HG03565 (cell line): ENCODE results near the gene TTC34.

ENCODE experiments used
- ATAC-seq: cut with Tn5 transposase; IDR thresholded peaks from one replicate; pipeline ENCODE4 v1.9.1; 2021; ENCODE audit warnings: mild to moderate bottlenecking, moderate library complexity; ENCODE audit not compliant: unreplicated experiment

The TTC34 gene

DNA sequence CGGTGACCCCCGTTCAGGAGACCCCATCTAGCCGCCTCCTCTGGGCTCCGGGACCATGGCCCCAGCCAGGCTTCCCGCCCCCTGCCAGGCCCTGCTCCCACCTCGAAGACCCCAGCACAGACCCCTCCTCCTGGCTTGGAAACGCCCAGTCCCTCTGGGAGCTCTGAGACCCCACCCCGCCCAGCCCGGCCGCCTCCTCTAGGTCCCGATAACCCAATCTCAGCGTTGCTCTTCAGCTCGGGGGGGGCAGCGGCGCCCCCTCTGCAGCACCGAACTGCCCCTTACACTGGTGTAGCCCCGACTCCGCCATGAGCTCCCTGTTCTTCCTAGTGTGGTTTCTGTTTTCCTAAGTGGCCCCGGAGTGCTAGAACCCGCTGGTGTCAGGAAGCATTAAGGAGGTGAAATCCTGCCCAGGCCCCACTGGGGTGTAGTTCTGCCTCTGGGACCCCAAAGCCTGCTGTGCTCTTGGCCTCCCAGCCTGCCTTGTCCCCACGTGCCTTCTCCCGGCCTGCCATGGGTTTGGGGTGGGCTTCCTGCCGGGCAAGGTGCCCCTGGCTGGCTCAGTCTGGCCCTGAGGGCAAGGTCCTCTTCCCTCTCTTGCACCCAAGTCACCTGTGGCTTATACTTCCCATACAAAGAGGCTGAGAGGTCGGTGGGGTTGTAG lies 157.9 kb downstream of the TTC34 start:
- ATAC-seq = no peak

DNA sequence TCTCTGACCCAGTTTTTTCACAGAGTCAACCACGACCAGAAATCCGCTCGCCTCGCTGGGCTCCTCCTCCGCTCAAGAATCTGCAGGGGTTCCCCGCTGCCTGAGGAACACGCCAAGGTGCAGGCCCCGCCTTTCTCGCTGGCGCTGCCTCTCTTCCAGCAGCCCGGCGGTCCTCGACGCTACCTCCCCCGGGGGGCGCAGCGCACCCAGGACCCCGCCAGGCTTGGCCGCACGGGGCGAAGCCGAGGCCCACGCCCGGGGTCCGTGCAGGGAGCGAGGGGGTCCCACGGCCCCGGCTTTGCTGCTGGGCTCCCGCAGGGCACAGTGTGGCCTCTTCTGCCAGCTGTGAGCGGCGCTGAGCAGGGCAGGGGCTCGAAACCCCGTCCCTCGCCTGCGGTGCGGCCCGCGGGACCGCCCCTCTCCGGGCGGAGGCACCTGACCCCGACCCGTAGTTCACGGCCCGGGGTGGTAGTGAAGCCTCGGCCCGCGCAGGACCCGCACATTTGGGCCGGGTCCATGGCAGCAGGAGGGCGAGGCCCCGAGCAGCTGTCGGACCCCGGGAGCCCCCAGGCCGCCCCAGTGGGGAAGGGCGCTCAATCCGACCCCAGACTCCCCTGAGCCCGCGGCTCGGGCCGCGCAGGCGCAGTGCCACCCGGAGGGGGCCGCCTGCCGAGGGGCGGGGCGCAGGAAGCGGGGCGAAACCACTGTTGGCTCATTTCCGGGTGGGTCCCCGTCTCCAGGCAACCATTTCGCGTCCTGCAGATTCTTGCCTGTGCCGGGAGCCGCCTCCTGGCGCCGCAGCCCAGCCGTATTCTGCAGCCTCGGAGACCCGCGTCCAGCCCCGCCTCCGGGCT lies 158.7 kb downstream of the TTC34 start:
- ATAC-seq = peak; percentile 68

DNA sequence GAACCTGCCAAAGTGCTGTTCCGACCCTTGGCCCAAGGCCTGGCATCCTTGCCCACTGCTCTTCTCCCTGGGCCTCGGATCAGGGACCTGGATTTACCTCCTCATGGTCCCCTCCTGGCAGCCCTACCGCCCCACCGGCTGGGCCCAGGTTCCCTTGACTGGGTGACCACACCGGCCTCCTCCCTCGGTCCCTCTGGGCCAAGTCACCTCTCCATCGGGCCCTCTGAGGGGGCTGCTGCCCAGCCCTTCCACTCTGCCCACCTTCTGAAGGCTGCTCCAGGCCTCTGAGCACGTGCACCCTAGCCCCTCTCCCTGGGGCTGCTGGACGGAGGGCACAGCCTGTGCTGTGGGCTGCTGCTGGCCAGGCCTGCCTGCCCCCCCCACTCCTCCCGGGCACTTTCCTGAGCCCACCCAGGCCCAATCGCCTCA lies 159.3 kb downstream of the TTC34 start:
- ATAC-seq = no peak

DNA sequence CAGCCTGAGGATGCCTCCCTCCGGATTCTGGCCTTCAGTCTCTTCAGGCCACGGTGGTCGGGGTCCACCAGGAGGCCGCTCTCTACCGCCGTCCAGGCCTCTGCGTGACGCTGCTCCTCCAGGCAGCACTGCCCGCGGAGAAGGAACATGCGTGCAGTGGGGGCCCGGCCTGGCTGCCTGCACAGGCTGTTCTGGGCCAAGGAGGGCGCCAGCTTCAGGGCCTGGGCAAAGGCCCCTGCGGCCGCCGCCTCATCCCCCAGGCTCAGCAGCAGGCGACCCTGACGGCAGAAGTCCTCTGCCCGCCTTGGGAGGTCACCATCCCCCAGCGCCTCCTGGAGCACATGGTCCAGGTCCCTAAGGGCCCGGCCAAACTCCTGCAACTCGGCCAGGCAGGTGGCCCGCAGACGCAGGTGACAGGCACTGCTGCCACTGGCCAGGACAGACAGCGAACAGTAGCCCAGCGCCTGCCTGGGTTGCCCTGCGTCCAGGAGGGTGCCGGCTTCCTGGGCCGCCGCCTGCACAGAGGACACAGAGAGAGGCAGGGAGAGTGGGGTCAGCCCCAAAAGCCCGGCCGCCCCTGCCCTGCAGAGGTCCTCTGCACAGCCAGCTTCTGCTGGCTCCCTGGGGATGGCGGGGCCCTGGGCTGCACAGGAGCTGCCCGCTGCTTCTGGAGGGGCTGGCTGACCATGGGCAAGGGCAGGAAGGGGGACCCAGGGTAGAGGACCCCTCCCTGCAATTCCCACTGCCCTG lies 159.9 kb downstream of the TTC34 start:
- ATAC-seq = no peak

DNA sequence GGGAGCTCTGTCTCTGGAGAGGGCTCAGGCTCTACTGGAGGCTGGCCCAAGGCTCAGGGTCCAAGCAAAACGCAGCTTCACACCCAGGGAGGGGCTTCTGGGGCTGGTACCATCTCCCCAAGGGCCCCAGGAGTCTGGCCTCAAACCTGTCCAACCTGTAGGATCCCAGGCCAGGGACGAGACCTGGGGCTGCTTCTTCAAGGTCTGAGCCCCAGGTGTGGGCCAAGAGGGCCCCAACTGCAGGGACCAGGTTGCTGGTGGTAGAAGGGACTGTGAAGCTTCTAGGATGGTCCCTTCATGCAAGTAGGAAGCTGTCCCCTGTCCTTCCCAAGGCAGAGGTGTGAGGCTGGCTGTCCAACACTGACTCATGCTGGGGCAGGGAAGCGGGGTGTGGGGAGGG lies 160.9 kb downstream of the TTC34 start:
- no peak for ATAC-seq

DNA sequence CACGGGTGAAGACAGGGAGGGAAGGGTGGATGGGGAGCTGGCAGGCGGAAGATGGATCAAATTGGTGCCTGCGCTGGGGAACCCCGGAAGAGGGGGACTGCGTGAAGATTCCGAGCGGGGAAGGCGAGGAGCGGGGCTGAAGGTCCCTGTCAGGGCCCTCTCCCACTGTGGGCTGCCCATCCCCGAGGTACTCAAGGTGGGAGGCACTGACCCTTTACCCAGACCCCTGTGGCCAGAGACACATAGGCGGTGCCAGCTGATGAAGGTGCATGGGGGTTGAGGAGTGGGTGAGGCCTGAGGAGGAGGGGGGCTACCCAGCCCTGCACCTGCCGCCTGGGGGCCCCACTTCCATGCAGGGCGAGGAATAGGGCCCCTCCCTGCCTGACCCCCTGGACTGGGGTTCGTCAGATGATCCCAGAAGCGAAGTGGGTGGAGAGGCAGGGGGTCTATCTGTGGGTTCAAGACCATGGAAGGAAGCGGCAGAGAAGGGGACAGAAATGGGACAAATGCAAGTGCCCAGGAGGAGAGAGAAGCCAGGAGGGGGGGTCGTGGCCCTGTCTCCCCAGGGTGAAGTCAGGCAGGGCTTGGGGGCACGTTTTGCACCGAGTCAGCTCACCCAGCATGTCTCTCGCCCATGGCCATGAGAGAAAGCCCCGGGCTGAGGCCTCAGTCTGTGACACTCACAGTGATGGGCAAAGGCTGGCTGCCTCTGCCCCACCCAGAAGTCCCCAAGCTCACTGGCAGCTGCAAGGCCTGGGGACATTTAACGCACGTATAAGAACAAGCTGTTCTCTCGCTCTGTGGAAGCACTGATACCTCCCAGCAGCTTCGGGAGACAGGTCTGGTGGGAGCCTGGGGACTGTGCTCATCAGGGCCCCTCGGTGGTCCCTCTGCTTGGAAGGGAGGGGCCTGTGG lies 161.6 kb downstream of the TTC34 start:
- ATAC-seq = no peak

DNA sequence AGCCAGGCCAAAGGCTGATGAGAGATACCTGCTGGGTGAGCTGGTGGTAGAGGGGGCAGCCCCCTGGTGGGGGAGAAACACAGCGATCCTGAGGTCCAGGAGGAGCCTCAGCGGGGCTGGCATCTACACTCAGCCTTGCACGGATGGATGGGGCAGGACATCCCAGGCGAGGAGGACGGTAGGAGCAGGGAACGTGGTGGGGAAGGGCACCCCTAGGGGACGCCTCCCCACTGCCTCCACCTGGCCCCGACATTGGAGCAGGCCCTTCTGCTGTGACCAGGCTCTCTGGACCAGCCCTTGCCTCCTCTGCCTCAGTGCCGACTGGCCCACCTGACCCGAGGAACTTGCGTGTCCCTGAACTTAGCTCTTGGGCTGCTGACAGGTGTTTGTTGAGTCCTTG lies 162.3 kb downstream of the TTC34 start:
- no peak for ATAC-seq

DNA sequence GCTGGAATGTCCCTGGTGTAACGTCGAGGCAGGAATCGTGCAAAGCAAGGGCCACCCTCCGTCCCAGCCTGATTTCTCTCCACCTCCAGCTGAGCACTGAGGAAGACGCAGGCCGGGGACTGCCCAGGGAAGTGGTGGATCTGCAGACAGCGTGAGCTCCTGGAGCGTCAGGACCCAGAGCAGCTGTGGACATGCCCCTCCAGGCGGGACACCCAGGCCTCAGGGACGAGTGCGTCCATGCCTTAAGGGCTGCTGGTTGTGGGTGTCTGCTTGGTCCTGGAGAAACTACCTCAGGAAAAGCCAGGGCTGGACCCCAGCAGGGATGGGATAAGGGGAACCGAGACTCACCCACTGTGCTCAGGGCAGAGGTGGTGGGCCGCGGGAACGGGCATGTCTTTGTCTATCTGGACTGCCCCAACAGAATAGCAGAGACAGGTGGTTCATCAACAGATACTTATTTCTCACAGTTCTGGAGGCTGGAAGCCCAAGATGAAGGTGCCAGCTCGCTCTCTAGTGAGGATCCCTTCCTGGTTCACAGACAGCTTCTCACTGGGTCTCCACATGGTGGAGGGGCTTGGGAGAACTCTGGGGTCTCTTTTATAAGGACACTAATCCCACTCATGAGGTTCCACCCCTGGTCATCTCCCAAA lies 162.9 kb downstream of the TTC34 start:
- ATAC-seq = no peak

DNA sequence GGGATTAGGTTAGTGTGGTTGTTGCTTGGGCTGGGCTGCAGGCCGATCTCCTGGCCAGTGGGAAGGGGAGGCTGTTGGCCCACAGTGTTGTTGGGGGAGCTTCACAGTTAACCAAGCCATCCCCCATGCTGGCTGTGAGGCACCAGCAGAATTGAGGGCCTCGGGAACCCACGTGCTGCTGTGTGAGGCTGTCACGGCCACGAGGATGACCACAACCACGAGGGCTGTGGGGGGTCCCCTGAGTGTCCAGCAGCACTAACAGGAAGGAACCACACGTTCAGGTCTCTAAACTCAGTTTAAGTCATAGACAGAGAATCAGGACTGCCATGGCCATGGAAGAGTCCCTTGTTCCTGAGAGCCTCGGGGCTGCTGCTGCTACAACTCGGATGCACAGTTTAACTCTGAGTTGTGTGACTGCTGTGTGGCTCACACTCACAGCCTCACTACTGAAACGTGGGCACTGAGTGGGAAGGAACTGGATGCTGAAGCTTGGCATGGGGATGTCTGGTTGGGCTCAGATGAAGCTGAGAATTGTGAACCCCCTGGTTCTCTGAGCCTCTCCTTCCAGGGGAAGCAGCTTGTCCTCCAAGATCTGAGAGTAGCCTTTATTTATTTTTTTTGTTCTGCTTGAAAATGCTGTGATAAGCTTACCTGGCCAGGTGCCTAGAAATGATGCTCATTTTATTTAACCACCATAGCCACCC lies 163.9 kb downstream of the TTC34 start:
- ATAC-seq = no peak

DNA sequence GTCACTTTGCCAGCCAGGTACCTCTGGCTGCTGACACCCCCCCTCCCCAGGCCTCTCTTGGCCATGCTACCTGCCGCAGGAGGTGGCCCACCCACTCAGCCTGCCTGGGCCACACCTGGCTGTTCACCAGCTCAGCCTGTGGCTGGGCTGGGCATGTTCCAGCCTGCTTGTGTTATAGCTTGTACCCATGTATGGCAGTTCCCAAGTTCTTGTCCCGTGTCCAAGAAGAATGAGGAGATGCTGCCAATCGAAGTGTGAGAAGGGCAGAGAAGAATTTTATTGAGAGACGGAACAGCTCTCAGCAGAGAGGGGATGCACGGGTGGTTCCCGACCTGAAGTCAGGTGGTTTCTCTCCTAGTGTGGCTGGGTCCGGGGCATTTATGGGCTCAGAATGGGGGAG lies 164.8 kb downstream of the TTC34 start:
- ATAC-seq = no peak

DNA sequence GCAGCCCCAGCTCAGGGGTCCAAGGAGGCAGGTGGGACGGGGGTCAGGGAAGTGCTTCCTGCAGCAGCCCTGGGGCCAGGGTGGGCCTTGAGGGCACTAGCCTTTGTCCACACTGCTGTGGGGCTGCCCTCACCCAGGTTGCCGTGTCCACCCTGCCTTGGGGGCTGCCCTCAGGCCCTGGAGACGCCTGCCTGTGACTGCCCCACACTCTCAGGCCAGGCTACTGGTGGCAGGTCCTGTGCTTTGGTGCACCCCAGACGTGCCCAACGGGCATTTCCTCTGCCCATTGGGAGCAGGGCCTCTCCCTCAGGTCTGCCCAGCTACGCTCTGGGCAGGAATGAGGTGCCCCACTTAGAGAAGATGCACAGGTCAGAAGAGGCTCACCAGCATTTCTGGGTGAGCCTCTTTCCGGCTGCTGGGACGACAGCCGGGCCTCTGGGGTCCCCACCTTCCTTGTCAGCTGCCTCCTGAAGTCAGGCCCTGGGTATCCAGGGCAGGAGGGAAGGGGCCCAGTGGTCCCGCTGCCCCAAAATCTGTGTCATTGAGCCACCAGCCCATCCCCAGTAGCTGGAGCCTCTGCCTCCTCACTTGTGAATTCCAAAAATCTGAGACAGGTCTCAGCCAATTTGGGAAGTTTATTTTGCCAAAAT lies 166.0 kb downstream of the TTC34 start:
- ATAC-seq = no peak

DNA sequence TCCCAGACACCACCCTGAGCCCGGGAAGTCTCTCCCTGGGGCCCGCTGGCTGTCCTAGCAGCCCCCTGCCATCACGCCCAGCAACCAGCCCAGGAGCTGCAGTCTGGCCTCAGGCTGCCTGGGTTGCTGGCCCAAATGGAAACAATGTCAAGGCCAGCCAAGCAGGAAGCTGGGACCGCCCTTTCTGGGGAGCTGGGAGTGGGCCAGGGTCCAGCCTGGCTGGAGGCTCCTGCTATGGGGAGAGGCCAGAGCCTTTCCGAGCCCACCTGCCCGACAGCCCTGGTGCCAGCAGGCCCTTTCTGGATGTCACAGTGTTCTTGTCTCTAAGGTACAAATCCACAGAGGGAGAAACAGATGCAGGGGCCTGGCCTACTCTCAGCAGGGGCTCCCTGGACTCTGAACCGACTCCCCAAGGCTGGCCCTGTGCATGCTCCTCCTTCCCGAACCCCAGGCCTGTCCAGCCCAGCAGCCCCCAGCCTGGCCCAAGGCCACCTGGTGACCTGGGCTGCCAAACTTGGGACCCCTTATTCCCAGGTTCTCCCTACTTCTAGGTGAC lies 167.5 kb downstream of the TTC34 start:
- ATAC-seq = no peak

DNA sequence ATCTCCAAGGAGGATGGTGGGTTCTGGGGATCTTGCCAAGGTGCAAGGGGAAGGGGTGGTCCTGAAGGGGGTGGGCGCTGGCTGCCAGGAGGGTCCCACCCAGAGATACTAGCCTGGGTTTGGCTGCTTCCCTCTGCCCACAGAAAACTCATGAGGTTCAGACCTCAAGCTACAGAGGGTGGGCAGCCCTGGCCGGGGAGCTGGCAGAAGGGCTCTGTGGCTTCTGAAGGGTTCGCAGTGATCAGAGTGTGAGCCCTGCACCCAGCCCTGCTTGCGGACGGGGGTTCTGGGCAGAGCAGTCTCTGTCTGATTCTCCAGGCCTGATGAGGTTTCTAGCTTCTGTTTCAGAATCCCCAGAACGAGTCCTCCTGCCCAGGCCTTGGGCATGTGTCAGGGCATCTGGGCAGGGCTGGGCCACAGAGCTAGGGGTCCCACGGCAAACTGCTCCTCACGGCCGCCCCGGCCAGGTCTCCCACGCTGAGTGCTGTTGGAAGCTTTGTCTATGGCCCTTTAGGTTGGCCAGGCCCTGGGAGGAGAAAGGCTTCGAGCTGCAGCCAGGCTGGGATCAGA lies 168.0 kb downstream of the TTC34 start:
- no peak for ATAC-seq

DNA sequence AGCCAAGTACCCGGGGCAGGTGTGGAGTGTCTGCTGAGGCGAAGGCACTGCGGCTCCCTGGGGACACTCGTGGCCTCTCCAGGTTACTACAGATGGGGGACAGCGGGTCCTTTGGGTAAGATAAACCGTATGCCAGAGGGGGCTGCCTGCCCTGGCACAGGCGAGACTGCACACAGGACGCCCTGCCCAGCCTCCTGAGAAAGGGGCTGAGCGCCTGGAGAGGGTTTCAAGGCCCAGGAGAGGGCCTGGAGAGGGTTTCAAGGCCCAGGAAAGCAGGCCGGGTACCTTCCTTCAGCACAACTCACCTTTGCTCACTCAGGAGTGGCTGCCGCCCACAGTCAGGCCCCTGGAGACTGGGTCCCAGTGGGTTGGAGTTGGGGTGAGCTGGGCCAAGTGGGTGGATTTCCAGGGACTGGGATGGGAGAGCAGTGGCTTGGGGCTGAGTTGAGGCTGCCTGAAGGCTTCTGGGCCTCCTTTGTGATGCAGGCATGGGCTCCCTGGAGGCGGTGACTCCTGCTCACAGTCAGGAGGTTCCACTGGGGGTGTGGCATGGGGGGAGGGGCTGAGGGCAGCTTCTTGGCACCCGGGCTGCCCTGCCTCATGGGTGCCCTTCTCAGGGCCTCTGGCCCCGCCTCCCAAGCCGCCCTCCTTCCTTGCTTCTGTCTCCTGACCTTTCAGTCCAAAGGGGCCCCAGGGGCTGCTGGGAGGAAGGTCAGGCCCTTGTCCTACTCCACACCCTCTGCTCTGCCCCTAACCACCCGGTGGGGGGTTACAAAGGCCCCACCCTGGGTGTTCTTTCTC lies 168.7 kb downstream of the TTC34 start, which contains the start of gene MMEL1:
Gene MMEL1 (minus strand): TSS at position 456 of the 801 bp plus-strand sequence. CDS start 3,532 bp downstream, outside the sequence.
- no peak for ATAC-seq

DNA sequence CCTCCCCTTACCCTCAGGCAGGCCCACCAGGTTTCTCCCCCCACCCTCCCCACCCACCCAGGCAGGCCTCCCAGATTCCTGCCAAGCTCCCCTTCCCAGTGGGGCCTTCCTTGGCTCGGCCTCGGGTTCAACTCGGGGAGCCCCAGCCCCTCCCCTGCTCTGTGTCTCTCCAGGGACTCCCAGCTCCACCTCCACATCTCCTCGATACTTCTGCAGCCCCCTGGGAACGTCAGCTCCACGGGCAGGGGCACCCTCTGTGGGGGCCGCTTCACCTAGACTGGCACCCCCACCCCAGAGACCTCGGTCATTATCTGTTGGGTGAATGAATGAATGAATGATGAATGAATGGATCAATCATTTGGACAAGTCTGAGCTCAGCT lies 169.5 kb downstream of the TTC34 start:
- no peak for ATAC-seq

DNA sequence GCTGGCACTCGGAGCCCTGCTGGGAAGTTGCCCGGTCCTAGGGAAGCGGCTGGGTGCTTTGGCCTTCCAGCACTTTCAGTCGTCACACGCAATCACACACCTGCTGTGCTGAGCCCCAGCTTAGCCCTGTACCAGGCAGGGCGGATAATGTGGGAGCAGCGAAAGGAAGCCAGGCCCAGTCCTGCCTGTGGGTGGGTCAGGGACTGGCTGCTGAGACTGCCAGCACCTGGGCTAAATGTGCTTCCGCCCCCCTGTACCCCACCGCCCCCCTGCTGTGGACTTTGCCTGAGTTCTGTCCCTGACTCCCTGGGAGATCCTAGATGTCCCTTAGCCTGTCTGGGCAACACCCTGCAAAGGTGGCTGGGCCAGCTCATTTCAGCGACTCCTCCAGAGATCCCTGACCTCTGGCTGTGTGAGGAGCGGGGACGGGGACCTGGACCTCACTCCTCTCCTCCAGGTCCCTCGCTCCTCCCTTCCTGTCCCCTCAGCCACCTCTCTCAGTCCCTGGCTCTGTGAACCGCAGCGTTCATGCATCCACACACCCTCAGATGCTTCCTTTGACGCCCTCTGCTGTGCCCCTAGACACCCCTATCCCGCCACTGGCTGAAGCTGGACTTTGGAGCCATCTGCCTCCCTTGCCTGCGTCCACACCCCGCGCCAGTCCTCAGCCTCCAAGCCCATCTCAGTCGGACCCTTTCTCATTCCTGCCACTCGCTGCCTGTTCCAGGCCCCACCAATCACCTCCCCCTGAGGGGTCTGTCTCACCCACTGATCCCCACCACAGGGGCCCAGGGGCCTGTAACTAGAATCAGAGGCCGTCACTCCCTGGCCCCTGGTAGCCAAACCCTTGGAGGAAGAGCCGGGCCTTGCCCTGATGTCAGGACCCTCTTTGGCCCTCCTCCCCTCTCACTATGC lies 170.1 kb downstream of the TTC34 start:
- ATAC-seq = no peak
